Lower leg skin (tissue), 4 donors: ENCODE measurements around the gene FOXF1. TPM values are rescaled to one million over a fixed set of nuclear protein-coding genes. Genes with fewer than 3 reads are reported as not detected.

Experiments used
- DNase-seq, 2 donors: peaks; one replicate each; pipeline ENCODE4 v3.0.0-alpha.2; 2019; ENCODE audit warnings: low spot score in 2 of 2
- H3K4me3 ChIP-seq: fragments of 200-600 bp; sonication (generic); 2 replicates; pipeline ENCODE4 v1.5.1; 2017; ENCODE audit warnings: mild to moderate bottlenecking, low read depth; ENCODE audit not compliant: poor library complexity, severe bottlenecking
- POLR2A ChIP-seq, 2 donors: fragments of 450-650 bp; IDR thresholded peaks; one replicate each; pipeline ENCODE4 v1.6.1; 2016 to 2017; ENCODE audit warnings: antibody characterized with exemption in 2 of 2, mild to moderate bottlenecking in 1 of 2, moderate library complexity in 1 of 2
- WGBS, 2 donors: methylation state at CpG; one replicate each; pipeline ENCODE4 v1.1.5; 2018; 5-methylcytosine and 5-hydroxymethylcytosine counted together
- intact Hi-C: fragments of 100-400 bp; cut with DNase I; formaldehyde crosslinking; loops from one replicate; pipeline ENCODE4 v1.15.0; 2023; ENCODE audit warnings: low total_unique reads
- total RNA-seq, 4 donors: library from RNA; depleted of rRNA; stranded (reverse); fragments of >200 nt; gene quantifications; one replicate each; pipeline ENCODE4 v1.1.0, GENCODE V29; 2016
- TF ChIP-seq, protein P1 (sequence below), 3 donors: fragments of 450-650 bp; IDR thresholded peaks; one replicate each; pipeline ENCODE4 v1.5.1; 2016; ENCODE audit warnings: antibody characterized with exemption in 3 of 3, mild to moderate bottlenecking in 3 of 3, moderate library complexity in 2 of 3

Gene FOXF1
- total RNA-seq, 4 donors from 2014 or later: 0.10 to 0.45 TPM; not detected in 2

DNA sequence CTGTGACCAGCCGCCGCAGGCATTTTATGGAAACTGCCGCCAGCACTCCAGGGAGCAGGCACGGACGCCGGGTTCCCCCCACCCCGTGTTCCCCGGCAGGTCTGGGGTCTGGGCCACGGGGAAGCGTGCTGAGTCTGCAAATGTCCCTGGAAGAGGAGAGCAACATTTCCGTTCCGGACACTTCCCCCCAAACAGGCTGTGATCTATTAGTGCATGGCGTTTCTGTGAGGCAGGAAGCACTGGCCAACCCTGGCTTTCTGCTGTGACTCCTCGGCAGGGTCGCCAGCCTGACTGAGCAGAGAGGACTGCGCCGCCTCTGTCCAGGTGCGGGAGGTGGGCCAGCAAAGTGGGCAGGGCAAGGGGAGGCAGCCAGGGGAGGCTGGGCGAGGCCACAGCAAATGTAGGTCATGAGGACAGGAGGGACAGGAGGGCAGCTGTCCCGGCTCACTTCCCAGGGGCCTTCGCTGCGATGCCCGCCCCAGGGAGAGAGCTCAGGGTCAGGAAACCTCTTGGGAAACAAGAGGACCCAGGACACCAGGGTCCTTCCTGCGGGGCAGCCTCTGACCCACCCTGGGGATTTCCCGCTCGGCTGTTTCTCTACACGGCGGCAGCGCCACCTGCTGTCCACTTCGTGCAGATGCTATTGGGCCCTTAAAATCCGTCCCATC is 9.5 kb downstream of the FOXF1 start:
- intact Hi-C loops: loop anchor here (5.0 kb wide), 2 partner anchors 177 to 447 kb away; no protein-coding TSS in a partner anchor
- H3K4me3 ChIP-seq: no peak overlapping the region
- no peak for DNase-seq
- TF ChIP-seq, protein P1, sequence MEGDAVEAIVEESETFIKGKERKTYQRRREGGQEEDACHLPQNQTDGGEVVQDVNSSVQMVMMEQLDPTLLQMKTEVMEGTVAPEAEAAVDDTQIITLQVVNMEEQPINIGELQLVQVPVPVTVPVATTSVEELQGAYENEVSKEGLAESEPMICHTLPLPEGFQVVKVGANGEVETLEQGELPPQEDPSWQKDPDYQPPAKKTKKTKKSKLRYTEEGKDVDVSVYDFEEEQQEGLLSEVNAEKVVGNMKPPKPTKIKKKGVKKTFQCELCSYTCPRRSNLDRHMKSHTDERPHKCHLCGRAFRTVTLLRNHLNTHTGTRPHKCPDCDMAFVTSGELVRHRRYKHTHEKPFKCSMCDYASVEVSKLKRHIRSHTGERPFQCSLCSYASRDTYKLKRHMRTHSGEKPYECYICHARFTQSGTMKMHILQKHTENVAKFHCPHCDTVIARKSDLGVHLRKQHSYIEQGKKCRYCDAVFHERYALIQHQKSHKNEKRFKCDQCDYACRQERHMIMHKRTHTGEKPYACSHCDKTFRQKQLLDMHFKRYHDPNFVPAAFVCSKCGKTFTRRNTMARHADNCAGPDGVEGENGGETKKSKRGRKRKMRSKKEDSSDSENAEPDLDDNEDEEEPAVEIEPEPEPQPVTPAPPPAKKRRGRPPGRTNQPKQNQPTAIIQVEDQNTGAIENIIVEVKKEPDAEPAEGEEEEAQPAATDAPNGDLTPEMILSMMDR (IDR thresholded peaks at IDR 0.05): peak in 1 of 3 donors; percentile 38
- no peak for TF ChIP-seq POLR2A (IDR thresholded peaks at IDR 0.05)
- WGBS, 2 donors: 6 to 18% methylated on average over 20 to 27 of the region's 31 CpGs

DNA sequence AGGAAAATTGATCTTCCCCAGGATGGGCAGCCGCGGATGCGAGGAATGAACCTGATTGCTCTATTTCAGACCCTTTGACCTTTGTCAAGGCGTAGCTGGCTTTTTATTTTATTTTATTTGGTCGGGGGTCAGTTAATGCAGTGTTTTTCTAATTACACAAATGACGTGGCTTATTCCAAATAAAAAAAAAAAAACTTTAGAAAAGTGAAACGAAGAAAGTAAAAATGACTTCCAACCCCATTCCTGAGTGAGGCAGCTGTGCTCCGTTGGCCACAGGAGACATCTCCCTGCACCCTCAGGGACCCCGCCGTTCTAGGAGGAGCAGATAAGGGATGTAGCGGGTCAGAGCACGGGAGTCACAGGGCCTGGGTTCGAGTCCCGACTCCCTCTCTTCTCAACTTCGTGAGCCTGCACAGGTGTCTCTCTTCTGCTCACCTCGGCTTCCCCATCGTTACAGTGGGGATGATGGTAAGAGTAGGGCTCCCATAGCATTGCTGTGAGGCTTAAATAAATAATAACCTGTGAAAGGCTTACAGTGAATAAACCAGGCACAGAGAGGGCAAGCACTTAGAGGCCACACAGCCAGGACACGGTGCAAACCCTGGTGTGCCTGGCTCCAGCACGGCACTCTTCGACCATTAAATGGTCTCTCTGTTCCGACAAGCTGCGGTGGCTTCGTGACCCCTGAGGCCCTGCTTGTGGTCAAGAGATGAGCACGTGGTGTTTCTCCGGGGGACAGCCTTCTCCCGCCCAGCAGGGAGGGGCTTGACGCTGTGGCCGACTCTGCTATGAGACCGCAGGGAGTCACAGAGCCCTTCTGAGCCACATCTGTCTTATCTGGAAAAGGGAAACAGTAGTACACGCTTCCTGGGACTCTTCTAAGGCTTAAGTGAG is 10.2 kb downstream of the FOXF1 start:
- DNase-seq: no peak
- TF ChIP-seq, protein P1 (IDR thresholded peaks at IDR 0.05): no peak
- TF ChIP-seq POLR2A (IDR thresholded peaks at IDR 0.05): no peak
- intact Hi-C loops: no loop called here
- no peak overlapping the region for H3K4me3 ChIP-seq
- 47 to 50% methylated on average over 30 of the region's 30 CpGs for WGBS, 2 donors

GRCh38 chr16:86521236-86522197 is 11.2 kb downstream of the FOXF1 start:
- TF ChIP-seq POLR2A (IDR thresholded peaks at IDR 0.05): no peak
- TF ChIP-seq, protein P1 (IDR thresholded peaks at IDR 0.05): no peak
- no peak for DNase-seq
- intact Hi-C loops: no loop called here
- H3K4me3 ChIP-seq: no peak overlapping the region
- WGBS, 2 donors: 72 to 75% methylated on average over 35 of the region's 35 CpGs

- WGBS, 2 donors: 78 to 81% methylated on average over 16 of the region's 16 CpGs
- TF ChIP-seq POLR2A (IDR thresholded peaks at IDR 0.05): no peak
- TF ChIP-seq, protein P1 (IDR thresholded peaks at IDR 0.05): no peak
- intact Hi-C loops: no loop called here
- DNase-seq: no peak
- no peak overlapping the region for H3K4me3 ChIP-seq
Measured at GRCh38 chr16:86522634-86523033, 12.3 kb downstream of the FOXF1 start.

- intact Hi-C loops: no loop called here
- no peak overlapping the region for H3K4me3 ChIP-seq
- no peak for DNase-seq
- TF ChIP-seq, protein P1 (IDR thresholded peaks at IDR 0.05): no peak
- no peak for TF ChIP-seq POLR2A (IDR thresholded peaks at IDR 0.05)
- 70 to 72% methylated on average over 5 of the region's 5 CpGs for WGBS, 2 donors
Measured at GRCh38 chr16:86523166-86523740, 12.9 kb downstream of the FOXF1 start.
